ENCODE data around the gene ARPC5. TPM values are rescaled to one million over a fixed set of nuclear protein-coding genes. Genes with fewer than 3 reads are reported as not detected.

ARPC5 gene
- total RNA-seq, 4 donors from 2014 or later = 22.7 to 123 (median 74.1) TPM

DNA sequence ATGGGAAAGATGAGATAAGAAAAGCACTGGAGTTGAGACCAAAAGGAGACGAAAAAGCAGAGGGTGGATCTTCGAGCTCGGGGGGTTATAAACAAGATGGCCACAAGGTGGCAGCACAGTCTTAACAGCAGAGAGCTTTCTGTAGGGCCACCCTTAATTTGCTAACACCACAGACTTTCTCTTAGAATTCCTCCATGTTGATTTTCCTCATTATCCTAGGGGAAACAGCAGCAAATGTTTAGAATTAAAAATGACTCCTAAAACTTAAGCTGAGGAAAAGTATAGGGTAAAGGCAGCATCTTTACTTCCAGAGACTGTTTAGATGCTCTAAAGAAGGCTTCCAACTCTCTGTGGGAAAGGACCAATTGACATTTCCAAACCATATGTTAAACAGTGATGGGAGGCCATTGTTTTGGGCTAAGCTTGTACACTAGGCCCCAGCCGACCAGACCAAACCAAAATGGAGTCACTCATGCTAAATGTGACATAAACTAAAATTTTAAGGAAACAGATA lies 20.0 kb upstream of the ARPC5 start:
- peak; percentile 84 for DNase-seq
- WGBS, 2 donors (ENCODE audit: low coverage in 1 of 2) = 5 to 13% methylated on average over 4 of the region's 4 CpGs
- intact Hi-C loops (cut with DNase I; ENCODE audit: low total_unique reads) = no loop called here
- TF ChIP-seq, protein P1, sequence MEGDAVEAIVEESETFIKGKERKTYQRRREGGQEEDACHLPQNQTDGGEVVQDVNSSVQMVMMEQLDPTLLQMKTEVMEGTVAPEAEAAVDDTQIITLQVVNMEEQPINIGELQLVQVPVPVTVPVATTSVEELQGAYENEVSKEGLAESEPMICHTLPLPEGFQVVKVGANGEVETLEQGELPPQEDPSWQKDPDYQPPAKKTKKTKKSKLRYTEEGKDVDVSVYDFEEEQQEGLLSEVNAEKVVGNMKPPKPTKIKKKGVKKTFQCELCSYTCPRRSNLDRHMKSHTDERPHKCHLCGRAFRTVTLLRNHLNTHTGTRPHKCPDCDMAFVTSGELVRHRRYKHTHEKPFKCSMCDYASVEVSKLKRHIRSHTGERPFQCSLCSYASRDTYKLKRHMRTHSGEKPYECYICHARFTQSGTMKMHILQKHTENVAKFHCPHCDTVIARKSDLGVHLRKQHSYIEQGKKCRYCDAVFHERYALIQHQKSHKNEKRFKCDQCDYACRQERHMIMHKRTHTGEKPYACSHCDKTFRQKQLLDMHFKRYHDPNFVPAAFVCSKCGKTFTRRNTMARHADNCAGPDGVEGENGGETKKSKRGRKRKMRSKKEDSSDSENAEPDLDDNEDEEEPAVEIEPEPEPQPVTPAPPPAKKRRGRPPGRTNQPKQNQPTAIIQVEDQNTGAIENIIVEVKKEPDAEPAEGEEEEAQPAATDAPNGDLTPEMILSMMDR (IDR thresholded peaks at IDR 0.05) = peak; percentile 83 to 90 (median 86)
- no peak for TF ChIP-seq POLR2A (IDR thresholded peaks at IDR 0.05)
- no peak for TF ChIP-seq EP300 (IDR thresholded peaks at IDR 0.05; ENCODE audit: low read depth)
- no peak overlapping the region for H3K4me3 ChIP-seq
- no peak overlapping the region for H3K27ac ChIP-seq
- in situ Hi-C loops (cut with MboI; ENCODE audit: low pct_ligation_motif_present in 1 of 4, low pct_unique_long_range_greater_than_20kb in 1 of 4, low sequenced_read_pairs in 3 of 4) = loop anchor here in 3 of 4 donors (10.0 kb wide), 1 partner anchor 259 kb away; no protein-coding TSS in a partner anchor
- H3K36me3 ChIP-seq = no peaks in the 10 kb centered on the region
- H3K4me1 ChIP-seq = peaks cover 0 to 40% (median 22%) of the 10 kb centered on the region in 4 donors
- no peaks in the 10 kb centered on the region for H3K27me3 ChIP-seq
- no peaks in the 10 kb centered on the region for H3K9me3 ChIP-seq

DNA sequence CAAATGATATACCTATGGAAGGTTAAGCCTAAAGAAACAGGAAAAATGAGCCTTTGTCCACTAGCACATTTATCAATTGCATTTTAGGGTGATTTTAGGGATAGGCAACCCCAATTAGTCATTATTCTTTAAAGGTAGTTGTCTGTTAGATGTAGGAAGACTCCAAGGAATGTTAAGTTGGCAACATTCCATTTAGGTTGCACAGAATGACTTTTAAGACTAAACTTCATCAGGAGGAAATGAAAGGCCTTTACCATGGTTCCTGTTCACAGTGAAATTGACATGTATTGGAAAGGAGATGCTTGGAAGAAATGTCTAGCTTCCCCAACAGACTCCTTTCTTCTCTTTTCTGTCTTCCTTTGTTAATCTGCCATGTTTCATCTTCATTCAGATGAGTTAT lies 19.1 kb upstream of the ARPC5 start:
- DNase-seq = no peak
- no peaks in the 10 kb centered on the region for H3K9me3 ChIP-seq
- intact Hi-C loops (cut with DNase I; ENCODE audit: low total_unique reads) = no loop called here
- H3K27ac ChIP-seq = no peak overlapping the region
- no peaks in the 10 kb centered on the region for H3K36me3 ChIP-seq
- no peak overlapping the region for H3K4me3 ChIP-seq
- no peak for TF ChIP-seq EP300 (IDR thresholded peaks at IDR 0.05; ENCODE audit: low read depth)
- TF ChIP-seq, protein P1 (IDR thresholded peaks at IDR 0.05) = no peak
- no peak for TF ChIP-seq POLR2AphosphoS5 (IDR thresholded peaks at IDR 0.05)
- TF ChIP-seq POLR2A (IDR thresholded peaks at IDR 0.05) = no peak
- H3K27me3 ChIP-seq = no peaks in the 10 kb centered on the region
- H3K4me1 ChIP-seq = peaks cover 0 to 40% (median 22%) of the 10 kb centered on the region in 4 donors
- in situ Hi-C loops (cut with MboI; ENCODE audit: low pct_ligation_motif_present in 1 of 4, low pct_unique_long_range_greater_than_20kb in 1 of 4, low sequenced_read_pairs in 3 of 4) = loop anchor here in 3 of 4 donors (10.0 kb wide), 1 partner anchor 260 kb away; no protein-coding TSS in a partner anchor

DNA sequence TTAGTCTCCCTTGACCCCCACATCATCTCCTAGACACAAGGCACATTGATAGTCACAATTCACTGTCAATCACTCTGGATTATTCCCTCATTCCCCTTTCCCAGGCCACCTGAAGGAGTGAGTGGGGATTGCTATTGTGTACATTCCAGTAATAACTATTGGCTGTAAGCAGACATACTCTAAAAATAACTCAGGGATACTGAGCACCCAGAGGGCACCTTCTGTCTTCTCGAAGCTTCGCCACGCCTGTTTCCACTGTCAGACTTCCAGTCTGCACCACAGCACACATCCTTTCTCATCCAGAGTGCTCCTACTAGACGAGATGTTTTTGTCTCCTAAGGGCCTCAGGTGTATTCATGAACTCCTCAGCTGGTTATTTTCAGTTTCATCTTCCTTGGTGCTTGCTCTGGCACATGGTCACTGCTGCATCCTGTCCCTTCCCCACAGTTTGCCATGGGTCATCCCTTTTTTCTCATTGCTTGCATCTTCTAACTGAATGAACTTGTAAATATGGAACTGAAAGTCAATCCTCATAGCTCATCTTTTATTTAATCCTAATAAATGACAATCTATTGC lies 18.4 kb upstream of the ARPC5 start:
- no peaks in the 10 kb centered on the region for H3K27me3 ChIP-seq
- intact Hi-C loops (cut with DNase I; ENCODE audit: low total_unique reads) (no loop called here), in situ Hi-C loops (cut with MboI; ENCODE audit: low pct_ligation_motif_present in 1 of 4, low pct_unique_long_range_greater_than_20kb in 1 of 4, low sequenced_read_pairs in 3 of 4) (loop anchor here in 3 of 4 donors (10.0 kb wide), 1 partner anchor 261 kb away; no protein-coding TSS in a partner anchor)
- H3K4me1 ChIP-seq = peaks cover 0 to 40% (median 22%) of the 10 kb centered on the region in 4 donors
- H3K4me3 ChIP-seq = no peak overlapping the region
- 50 to 81% methylated on average over 1 to 4 of the region's 4 CpGs for WGBS, 2 donors (ENCODE audit: low coverage in 1 of 2)
- no peaks in the 10 kb centered on the region for H3K36me3 ChIP-seq
- no peak for DNase-seq
- no peaks in the 10 kb centered on the region for H3K9me3 ChIP-seq
- TF ChIP-seq POLR2AphosphoS5 (IDR thresholded peaks at IDR 0.05) (no peak), EP300 (IDR thresholded peaks at IDR 0.05; ENCODE audit: low read depth) (no peak), POLR2A (IDR thresholded peaks at IDR 0.05) (no peak)
- TF ChIP-seq, protein P1 (IDR thresholded peaks at IDR 0.05) = no peak
- peak overlapping the region in 2 of 4 donors; percentile 74 to 76 for H3K27ac ChIP-seq

DNA sequence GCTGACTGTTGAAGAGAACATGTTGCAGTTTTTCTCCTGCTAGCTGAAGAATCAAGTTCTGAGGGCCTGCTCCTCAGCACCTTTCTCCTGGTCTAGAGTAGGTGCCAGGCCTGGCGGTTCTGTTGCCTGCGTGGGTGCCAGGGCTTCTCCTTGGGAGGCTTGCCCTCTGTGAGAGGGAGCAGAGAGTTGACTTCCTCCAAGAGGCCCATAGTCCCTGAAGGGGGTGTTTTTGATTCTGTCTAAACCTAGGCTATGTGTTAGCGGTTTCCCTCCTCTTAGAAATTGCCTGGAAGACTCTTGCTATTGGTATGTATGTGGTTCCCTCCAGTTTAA lies 17.8 kb upstream of the ARPC5 start:
- in situ Hi-C loops (cut with MboI; ENCODE audit: low pct_ligation_motif_present in 1 of 4, low pct_unique_long_range_greater_than_20kb in 1 of 4, low sequenced_read_pairs in 3 of 4) (loop anchor here in 3 of 4 donors (10.0 kb wide), 1 partner anchor 261 kb away; no protein-coding TSS in a partner anchor), intact Hi-C loops (cut with DNase I; ENCODE audit: low total_unique reads) (no loop called here)
- Histone ChIP-seq H3K4me1 (peaks cover 0 to 40% (median 22%) of the 10 kb centered on the region in 4 donors), H3K36me3 (no peaks in the 10 kb centered on the region), H3K27me3 (no peaks in the 10 kb centered on the region), H3K4me3 (no peak overlapping the region), H3K9me3 (no peaks in the 10 kb centered on the region), H3K27ac (peak overlapping the region in 3 of 4 donors; percentile 70 to 76 (median 74))
- DNase-seq = no peak
- TF ChIP-seq POLR2AphosphoS5 (IDR thresholded peaks at IDR 0.05) (no peak), EP300 (IDR thresholded peaks at IDR 0.05; ENCODE audit: low read depth) (no peak), POLR2A (IDR thresholded peaks at IDR 0.05) (no peak)
- TF ChIP-seq, protein P1 (IDR thresholded peaks at IDR 0.05) = no peak
- 81% methylated on average over 3 of the region's 3 CpGs; no CpG with 5 or more reads in 1 of the 2 donors for WGBS, 2 donors (ENCODE audit: low coverage in 1 of 2)

Measured in transverse colon (tissue), 4 donors.